Measurements from ENCODE around the gene SLC2A10.

SLC2A10 gene

DNA sequence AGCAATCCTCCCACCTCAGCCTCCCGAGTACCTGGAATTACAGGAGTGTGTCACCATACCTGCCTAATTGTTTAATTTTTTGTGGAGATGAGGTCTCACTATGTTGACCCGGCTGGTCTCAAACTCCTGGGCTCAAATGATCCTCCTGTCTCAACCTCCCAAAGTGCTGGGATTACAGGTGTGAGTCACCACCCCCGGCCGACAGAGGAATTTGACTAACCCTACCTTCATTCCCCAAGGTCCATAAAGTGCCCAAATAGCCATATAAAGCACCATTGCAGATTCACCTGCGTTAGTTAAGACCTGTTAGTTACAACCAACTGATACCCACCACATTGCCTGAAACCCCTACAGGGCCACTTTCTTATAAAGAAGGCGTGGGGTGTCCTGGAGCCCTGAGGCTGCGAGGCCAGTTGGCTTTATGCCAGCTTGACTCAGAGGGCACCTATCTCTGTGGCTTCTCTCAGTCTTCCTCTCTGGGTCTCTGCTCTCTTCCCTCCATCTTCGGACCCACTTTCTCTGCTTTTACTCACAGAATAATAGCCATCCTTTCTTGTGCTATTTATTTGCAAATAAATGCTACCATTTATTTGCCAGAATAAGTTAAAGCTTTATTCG lies 65.6 kb downstream of the SLC2A10 start:
- no peaks in the 10 kb centered on the region for H3K9me2 ChIP-seq (replicated peaks; ENCODE audit: low read depth, low read length)
- no peaks in the 10 kb centered on the region for H3K36me3 ChIP-seq (ENCODE audit: insufficient read depth, low read length)
- H3K4me2 ChIP-seq (ENCODE audit: low read depth, low read length, poor library complexity, severe bottlenecking), result no peak overlapping the region
- H3K27me3 ChIP-seq (ENCODE audit: insufficient read depth, low read length, poor library complexity, severe bottlenecking), result no peaks in the 10 kb centered on the region
- H2AFZ ChIP-seq (ENCODE audit: low read length), result no peak overlapping the region
- no peak for TF ChIP-seq EZH2phosphoT487 (IDR thresholded peaks at IDR 0.05; ENCODE audit: borderline replicate concordance)
- TF ChIP-seq, protein P1, sequence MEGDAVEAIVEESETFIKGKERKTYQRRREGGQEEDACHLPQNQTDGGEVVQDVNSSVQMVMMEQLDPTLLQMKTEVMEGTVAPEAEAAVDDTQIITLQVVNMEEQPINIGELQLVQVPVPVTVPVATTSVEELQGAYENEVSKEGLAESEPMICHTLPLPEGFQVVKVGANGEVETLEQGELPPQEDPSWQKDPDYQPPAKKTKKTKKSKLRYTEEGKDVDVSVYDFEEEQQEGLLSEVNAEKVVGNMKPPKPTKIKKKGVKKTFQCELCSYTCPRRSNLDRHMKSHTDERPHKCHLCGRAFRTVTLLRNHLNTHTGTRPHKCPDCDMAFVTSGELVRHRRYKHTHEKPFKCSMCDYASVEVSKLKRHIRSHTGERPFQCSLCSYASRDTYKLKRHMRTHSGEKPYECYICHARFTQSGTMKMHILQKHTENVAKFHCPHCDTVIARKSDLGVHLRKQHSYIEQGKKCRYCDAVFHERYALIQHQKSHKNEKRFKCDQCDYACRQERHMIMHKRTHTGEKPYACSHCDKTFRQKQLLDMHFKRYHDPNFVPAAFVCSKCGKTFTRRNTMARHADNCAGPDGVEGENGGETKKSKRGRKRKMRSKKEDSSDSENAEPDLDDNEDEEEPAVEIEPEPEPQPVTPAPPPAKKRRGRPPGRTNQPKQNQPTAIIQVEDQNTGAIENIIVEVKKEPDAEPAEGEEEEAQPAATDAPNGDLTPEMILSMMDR (conservative IDR thresholded peaks at IDR 0.05; ENCODE audit: low read length), result no peak
- H3K9me3 ChIP-seq (ENCODE audit: insufficient read depth, low read depth, low read length), result no peaks in the 10 kb centered on the region
- H4K20me1 ChIP-seq (ENCODE audit: insufficient read depth, low read length, poor library complexity, severe bottlenecking), result no peaks in the 10 kb centered on the region
- H3K79me2 ChIP-seq (ENCODE audit: insufficient read depth, low read length), result no peaks in the 10 kb centered on the region
- no peak overlapping the region for H3K9ac ChIP-seq (ENCODE audit: low read depth, low read length, poor library complexity, severe bottlenecking)
- no peaks in the 10 kb centered on the region for H3K4me1 ChIP-seq (ENCODE audit: insufficient read depth, low read length, poor library complexity, severe bottlenecking)
- no peaks in the 10 kb centered on the region for H3F3A ChIP-seq (ENCODE audit: low read depth)
- no peak overlapping the region for H3K4me3 ChIP-seq (ENCODE audit: low read length, poor library complexity, severe bottlenecking)

DNA sequence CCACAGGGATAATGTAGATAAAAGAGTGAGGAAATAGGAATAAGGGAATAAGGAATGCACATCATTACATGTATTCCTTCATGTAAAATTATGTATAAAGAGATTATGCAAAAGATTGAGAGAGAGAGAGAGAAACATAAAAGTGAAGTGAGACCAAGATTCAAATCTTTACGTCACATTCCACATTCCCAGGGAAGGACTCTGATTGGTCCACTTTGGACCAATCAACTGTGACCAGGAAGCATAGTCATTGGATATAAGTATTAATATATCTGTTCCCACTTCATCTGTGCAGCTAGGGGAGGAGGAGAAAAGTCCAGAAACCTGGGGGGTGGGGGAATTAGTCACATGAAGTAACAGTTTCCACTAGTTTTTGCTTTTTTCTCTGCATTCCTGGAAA lies 66.4 kb downstream of the SLC2A10 start:
- H3K9ac ChIP-seq (ENCODE audit: low read depth, low read length, poor library complexity, severe bottlenecking), result no peak overlapping the region
- no peaks in the 10 kb centered on the region for H3K9me2 ChIP-seq (replicated peaks; ENCODE audit: low read depth, low read length)
- no peaks in the 10 kb centered on the region for H3K79me2 ChIP-seq (ENCODE audit: insufficient read depth, low read length)
- H3K9me3 ChIP-seq (ENCODE audit: insufficient read depth, low read depth, low read length), result no peaks in the 10 kb centered on the region
- TF ChIP-seq, protein P1 (conservative IDR thresholded peaks at IDR 0.05; ENCODE audit: low read length), result no peak
- no peak for TF ChIP-seq EZH2phosphoT487 (IDR thresholded peaks at IDR 0.05; ENCODE audit: borderline replicate concordance)
- H3K27me3 ChIP-seq (ENCODE audit: insufficient read depth, low read length, poor library complexity, severe bottlenecking), result no peaks in the 10 kb centered on the region
- no peaks in the 10 kb centered on the region for H3F3A ChIP-seq (ENCODE audit: low read depth)
- H3K4me2 ChIP-seq (ENCODE audit: low read depth, low read length, poor library complexity, severe bottlenecking), result no peak overlapping the region
- no peak overlapping the region for H3K4me3 ChIP-seq (ENCODE audit: low read length, poor library complexity, severe bottlenecking)
- H4K20me1 ChIP-seq (ENCODE audit: insufficient read depth, low read length, poor library complexity, severe bottlenecking), result no peaks in the 10 kb centered on the region
- H2AFZ ChIP-seq (ENCODE audit: low read length), result no peak overlapping the region
- H3K4me1 ChIP-seq (ENCODE audit: insufficient read depth, low read length, poor library complexity, severe bottlenecking), result no peaks in the 10 kb centered on the region
- H3K36me3 ChIP-seq (ENCODE audit: insufficient read depth, low read length), result no peaks in the 10 kb centered on the region

DNA sequence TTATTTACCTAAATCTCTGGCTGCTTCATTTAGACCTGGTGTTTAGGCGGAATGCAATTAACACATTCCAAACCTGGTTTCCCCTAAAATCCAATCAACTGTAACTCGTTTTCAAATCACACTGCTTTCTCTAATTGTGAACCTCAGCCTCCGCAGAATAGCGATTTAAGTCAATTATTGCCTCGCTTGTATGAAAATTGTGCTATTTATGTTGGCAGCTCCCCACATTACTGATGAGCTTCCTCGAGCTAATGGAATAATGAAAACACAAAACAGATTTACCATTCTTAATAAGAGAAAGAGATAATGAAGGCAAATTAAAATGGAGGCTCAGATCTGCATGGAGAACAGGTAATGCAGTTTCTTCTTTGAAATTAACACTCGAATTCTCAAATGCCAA lies 67.9 kb downstream of the SLC2A10 start:
- TF ChIP-seq, protein P1 (conservative IDR thresholded peaks at IDR 0.05; ENCODE audit: low read length), result no peak
- no peak for TF ChIP-seq EZH2phosphoT487 (IDR thresholded peaks at IDR 0.05; ENCODE audit: borderline replicate concordance)

More for the DNA sequence above, 67.9 kb downstream of the SLC2A10 start:
- H3K9ac ChIP-seq (ENCODE audit: low read depth, low read length, poor library complexity, severe bottlenecking), result no peak overlapping the region
- no peaks in the 10 kb centered on the region for H4K20me1 ChIP-seq (ENCODE audit: insufficient read depth, low read length, poor library complexity, severe bottlenecking)
- no peaks in the 10 kb centered on the region for H3F3A ChIP-seq (ENCODE audit: low read depth)
- H3K36me3 ChIP-seq (ENCODE audit: insufficient read depth, low read length), result no peaks in the 10 kb centered on the region
- H3K79me2 ChIP-seq (ENCODE audit: insufficient read depth, low read length), result no peaks in the 10 kb centered on the region
- no peaks in the 10 kb centered on the region for H3K4me1 ChIP-seq (ENCODE audit: insufficient read depth, low read length, poor library complexity, severe bottlenecking)
- H3K4me3 ChIP-seq (ENCODE audit: low read length, poor library complexity, severe bottlenecking), result no peak overlapping the region
- no peak overlapping the region for H3K4me2 ChIP-seq (ENCODE audit: low read depth, low read length, poor library complexity, severe bottlenecking)
- H3K9me3 ChIP-seq (ENCODE audit: insufficient read depth, low read depth, low read length), result no peaks in the 10 kb centered on the region
- H2AFZ ChIP-seq (ENCODE audit: low read length), result no peak overlapping the region
- no peaks in the 10 kb centered on the region for H3K9me2 ChIP-seq (replicated peaks; ENCODE audit: low read depth, low read length)
- no peaks in the 10 kb centered on the region for H3K27me3 ChIP-seq (ENCODE audit: insufficient read depth, low read length, poor library complexity, severe bottlenecking)

Data from Loucy (cell line).